CMK (cell line): Measurements from ENCODE around the gene C9orf153.
"Not testable (repeated sequence)": the region's sequence is repeated elsewhere in the genome, so short reads cannot be mapped to it uniquely, and the experiment has no call there.

Experiments
- DNase-seq: peaks from one replicate; pipeline ENCODE4 v3.0.0-alpha.2; 2010; ENCODE audit warnings: low read depth

The C9orf153 gene

GRCh38 chr9:86263876-86264275, 4.4 kb upstream of the C9orf153 start:
- DNase-seq = no peak

- DNase-seq = no peak
Measured at GRCh38 chr9:86262492-86262891, 3.0 kb upstream of the C9orf153 start.

- no peak for DNase-seq
Measured at GRCh38 chr9:86257391-86257790, 2.1 kb downstream of the C9orf153 start.

GRCh38 chr9:86256653-86257052, 2.8 kb downstream of the C9orf153 start:
- DNase-seq = no peak

GRCh38 chr9:86253577-86253976, 5.9 kb downstream of the C9orf153 start:
- DNase-seq = no peak

- no peak for DNase-seq
Measured at GRCh38 chr9:86252870-86253269, 6.6 kb downstream of the C9orf153 start.

GRCh38 chr9:86250123-86250522, 9.3 kb downstream of the C9orf153 start:
- DNase-seq = no peak

- no peak for DNase-seq
Measured at GRCh38 chr9:86248746-86249145, 10.7 kb downstream of the C9orf153 start.

- DNase-seq = no peak
Measured at GRCh38 chr9:86246752-86247161, 12.7 kb downstream of the C9orf153 start.

- DNase-seq = no peak
Measured at GRCh38 chr9:86242071-86242470, 17.4 kb downstream of the C9orf153 start.

GRCh38 chr9:86241216-86241615, 18.2 kb downstream of the C9orf153 start:
- no peak for DNase-seq

- no peak for DNase-seq
Measured at GRCh38 chr9:86238861-86239770, 20.3 kb downstream of the C9orf153 start.

- peak; percentile 27 for DNase-seq
Measured at GRCh38 chr9:86230858-86231257, 28.6 kb downstream of the C9orf153 start.

GRCh38 chr9:86222667-86223066, 36.8 kb downstream of the C9orf153 start:
- DNase-seq = no peak

- no peak for DNase-seq
Measured at GRCh38 chr9:86219606-86220005, 39.9 kb downstream of the C9orf153 start.

- no peak for DNase-seq
Measured at GRCh38 chr9:86217076-86217755, 42.2 kb downstream of the C9orf153 start.

- DNase-seq = no peak
Measured at GRCh38 chr9:86207193-86207592, 52.3 kb downstream of the C9orf153 start.

- DNase-seq = no peak
Measured at GRCh38 chr9:86202338-86202882, 57.0 kb downstream of the C9orf153 start.

- no peak for DNase-seq
Measured at GRCh38 chr9:86201474-86202337, 57.8 kb downstream of the C9orf153 start.

- no peak for DNase-seq
Measured at GRCh38 chr9:86200599-86201162, 58.8 kb downstream of the C9orf153 start.

- DNase-seq = no peak
Measured at GRCh38 chr9:86193088-86193487, 66.4 kb downstream of the C9orf153 start.

- DNase-seq = not testable (repeated sequence)
Measured at GRCh38 chr9:86190700-86191099, 68.8 kb downstream of the C9orf153 start.
